Effector memory CD8-positive, alpha-beta T cell (primary cell): Measurements from ENCODE around the gene FPR1.

ENCODE experiments used
- ATAC-seq: fragments of 150-1000 bp; cut with Tn5 transposase; replicated peaks from 2 replicates; pipeline ENCODE4 v1.10.0; 2021; ENCODE audit warnings: mild to moderate bottlenecking, moderate library complexity
- DNase-seq, 3 experiments: peaks; one replicate each; pipeline ENCODE4 v3.0.0; 2021
- H3K27ac Mint-ChIP-seq, 2 donors: one replicate each; pipeline ENCODE4 v1.8.0; 2022; ENCODE audit warnings: mild to moderate bottlenecking in 2 of 2, mixed read lengths in 2 of 2, moderate library complexity in 2 of 2
- H3K27me3 Mint-ChIP-seq, 2 donors: one replicate each; pipeline ENCODE4 v1.8.0; 2022; ENCODE audit warnings: mixed read lengths in 2 of 2
- H3K36me3 Mint-ChIP-seq: one replicate; pipeline ENCODE4 v1.8.0; 2022; ENCODE audit warnings: mild to moderate bottlenecking, moderate library complexity, mixed read lengths; ENCODE audit not compliant: insufficient read depth
- H3K4me1 Mint-ChIP-seq, 2 donors: one replicate each; pipeline ENCODE4 v1.8.0; 2022; ENCODE audit warnings: low read depth in 2 of 2, mixed read lengths in 2 of 2
- H3K4me3 Mint-ChIP-seq, 2 donors: one replicate each; pipeline ENCODE4 v1.8.0; 2022; ENCODE audit warnings: mild to moderate bottlenecking in 2 of 2, mixed read lengths in 2 of 2, moderate library complexity in 2 of 2
- H3K9me3 Mint-ChIP-seq, 2 donors: one replicate each; pipeline ENCODE4 v1.8.0; 2022; ENCODE audit warnings: mixed read lengths in 2 of 2

Gene FPR1

GRCh38 chr19:51703575-51704515 lies 47.8 kb downstream of the FPR1 start:
- peak overlapping the region; percentile 86 to 89 for H3K4me3 Mint-ChIP-seq
- H3K9me3 Mint-ChIP-seq = no peaks in the 10 kb centered on the region
- peak; percentile 94 to 95 (median 95) for DNase-seq
- peaks cover 13% of the 10 kb centered on the region for H3K36me3 Mint-ChIP-seq
- peak overlapping the region; percentile 92 to 97 for H3K27ac Mint-ChIP-seq
- H3K4me1 Mint-ChIP-seq = peaks cover 28 to 29% of the 10 kb centered on the region in 2 donors
- ATAC-seq = peak; percentile 96
- peaks cover 0 to 9% of the 10 kb centered on the region in 2 donors for H3K27me3 Mint-ChIP-seq

GRCh38 chr19:51702825-51703574 lies 48.7 kb downstream of the FPR1 start:
- Mint-ChIP-seq H3K27ac (peak overlapping the region; percentile 92 to 97), H3K4me3 (peak overlapping the region; percentile 86 to 89), H3K27me3 (peaks cover 0 to 9% of the 10 kb centered on the region in 2 donors), H3K9me3 (no peaks in the 10 kb centered on the region), H3K4me1 (peaks cover 28 to 29% of the 10 kb centered on the region in 2 donors), H3K36me3 (peaks cover 15% of the 10 kb centered on the region)
- no peak for DNase-seq
- ATAC-seq = no peak

GRCh38 chr19:51702103-51702824 lies 49.4 kb downstream of the FPR1 start:
- peak overlapping the region; percentile 86 to 89 for H3K4me3 Mint-ChIP-seq
- DNase-seq = peak; percentile 18 to 37 (median 20)

GRCh38 chr19:51701468-51702100 lies 50.1 kb downstream of the FPR1 start:
- H3K9me3 Mint-ChIP-seq = no peaks in the 10 kb centered on the region
- no peak overlapping the region for H3K27ac Mint-ChIP-seq
- no peak overlapping the region for H3K4me3 Mint-ChIP-seq
- H3K36me3 Mint-ChIP-seq = peaks cover 16% of the 10 kb centered on the region
- H3K27me3 Mint-ChIP-seq = peaks cover 0 to 9% of the 10 kb centered on the region in 2 donors
- ATAC-seq (no peak), DNase-seq (no peak)
- H3K4me1 Mint-ChIP-seq = peaks cover 28 to 29% of the 10 kb centered on the region in 2 donors

More at GRCh38 chr19:51702103-51702824, 49.4 kb downstream of the FPR1 start:
- ATAC-seq = no peak
- Mint-ChIP-seq H3K27me3 (peaks cover 0 to 9% of the 10 kb centered on the region in 2 donors), H3K27ac (peak overlapping the region in 1 of 2 donors; percentile 92), H3K4me1 (peaks cover 28 to 29% of the 10 kb centered on the region in 2 donors), H3K36me3 (peaks cover 16% of the 10 kb centered on the region), H3K9me3 (no peaks in the 10 kb centered on the region)

GRCh38 chr19:51699170-51699569 lies 52.5 kb downstream of the FPR1 start:
- Mint-ChIP-seq H3K4me3 (no peak overlapping the region), H3K27me3 (peaks cover 8 to 19% of the 10 kb centered on the region in 2 donors), H3K4me1 (peaks cover 12 to 15% of the 10 kb centered on the region in 2 donors), H3K36me3 (peaks cover 7% of the 10 kb centered on the region), H3K27ac (no peak overlapping the region), H3K9me3 (no peaks in the 10 kb centered on the region)
- ATAC-seq (no peak), DNase-seq (no peak)

- DNase-seq (no peak), ATAC-seq (no peak)
- Mint-ChIP-seq H3K27ac (peak overlapping the region in 1 of 2 donors; percentile 75), H3K36me3 (peaks cover 10% of the 10 kb centered on the region), H3K4me3 (no peak overlapping the region), H3K9me3 (no peaks in the 10 kb centered on the region), H3K4me1 (peaks cover 8 to 10% of the 10 kb centered on the region in 2 donors), H3K27me3 (peaks cover 16 to 21% of the 10 kb centered on the region in 2 donors)
Measured at GRCh38 chr19:51698296-51698695, 53.4 kb downstream of the FPR1 start.

- H3K27ac Mint-ChIP-seq = no peak overlapping the region
Measured at GRCh38 chr19:51697169-51697776, 54.4 kb downstream of the FPR1 start.

GRCh38 chr19:51696606-51697005 lies 55.1 kb downstream of the FPR1 start:
- Mint-ChIP-seq H3K9me3 (no peaks in the 10 kb centered on the region), H3K36me3 (peaks cover 5% of the 10 kb centered on the region), H3K27me3 (peaks cover 16 to 22% of the 10 kb centered on the region in 2 donors), H3K4me1 (no peaks in the 10 kb centered on the region), H3K4me3 (no peak overlapping the region), H3K27ac (no peak overlapping the region)
- ATAC-seq (no peak), DNase-seq (no peak)

More at GRCh38 chr19:51697169-51697776, 54.4 kb downstream of the FPR1 start:
- DNase-seq = no peak
- Mint-ChIP-seq H3K4me1 (peaks cover 0 to under 1% of the 10 kb centered on the region in 2 donors), H3K4me3 (no peak overlapping the region), H3K36me3 (peaks cover 5% of the 10 kb centered on the region), H3K9me3 (no peaks in the 10 kb centered on the region), H3K27me3 (peaks cover 13 to 22% of the 10 kb centered on the region in 2 donors)
- ATAC-seq = no peak
